Mesothelial cell of epicardium (in vitro differentiated cells): ENCODE measurements around the gene CDH13. TPM values are rescaled to one million over a fixed set of nuclear protein-coding genes. Genes with fewer than 3 reads are reported as not detected.

ENCODE experiments used
- DNase-seq, 2 experiments: peaks; one replicate each; pipeline ENCODE4 v3.0.0; 2021; ENCODE audit warnings: low spot score in 2 of 2; ENCODE audit not compliant: unreplicated experiment in 2 of 2
- H3K27ac Mint-ChIP-seq: 2 replicates; pipeline ENCODE4 v1.8.0; 2021; ENCODE audit warnings: mixed read lengths
- H3K27me3 Mint-ChIP-seq: 2 replicates; pipeline ENCODE4 v1.8.0; 2021; ENCODE audit warnings: low read depth, mixed read lengths
- H3K36me3 Mint-ChIP-seq: 2 replicates; pipeline ENCODE4 v1.8.0; 2021; ENCODE audit warnings: mixed read lengths
- H3K4me1 Mint-ChIP-seq: 2 replicates; pipeline ENCODE4 v1.8.0; 2021; ENCODE audit warnings: mixed read lengths
- H3K4me3 Mint-ChIP-seq: 2 replicates; pipeline ENCODE4 v1.8.0; 2021; ENCODE audit warnings: mild to moderate bottlenecking, moderate library complexity, mixed read lengths
- H3K9me3 Mint-ChIP-seq: 2 replicates; pipeline ENCODE4 v1.8.0; 2021; ENCODE audit warnings: mixed read lengths
- total RNA-seq: library from RNA; stranded (reverse); gene quantifications from 3 replicates; pipeline ENCODE4 v1.2.1, GENCODE V29; 2021
- TF ChIP-seq, protein P1 (sequence below): fragments of 200-600 bp; sonication (generic); IDR thresholded peaks from one replicate; pipeline ENCODE4 v1.5.0; 2021; ENCODE audit warnings: antibody characterized with exemption; ENCODE audit not compliant: unreplicated experiment

CDH13 gene
- total RNA-seq, 1 donor from 2014 or later: 0.80 TPM

DNA sequence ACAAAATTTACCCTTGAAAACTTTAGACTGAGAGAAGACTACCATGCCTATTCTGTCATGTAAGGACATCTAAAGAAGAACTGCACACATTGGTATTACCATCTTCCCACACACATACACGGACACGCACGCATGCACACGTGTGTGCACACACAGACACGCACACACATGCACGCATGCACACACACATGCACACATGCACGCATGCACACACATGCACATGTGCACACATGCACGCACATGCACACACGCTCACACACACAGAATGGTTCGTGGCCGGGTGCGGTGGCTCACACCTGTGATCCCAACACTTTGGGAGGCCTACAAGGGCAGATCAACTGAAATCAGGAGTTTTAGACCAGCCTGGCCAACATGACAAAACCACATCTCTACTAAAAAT lies 884.1 kb downstream of the CDH13 start:
- Mint-ChIP-seq H3K36me3 (no peaks in the 10 kb centered on the region), H3K4me1 (no peaks in the 10 kb centered on the region), H3K27me3 (peaks cover 22% of the 10 kb centered on the region), H3K4me3 (no peak overlapping the region), H3K9me3 (peaks cover 5% of the 10 kb centered on the region), H3K27ac (no peak overlapping the region)
- TF ChIP-seq, protein P1, sequence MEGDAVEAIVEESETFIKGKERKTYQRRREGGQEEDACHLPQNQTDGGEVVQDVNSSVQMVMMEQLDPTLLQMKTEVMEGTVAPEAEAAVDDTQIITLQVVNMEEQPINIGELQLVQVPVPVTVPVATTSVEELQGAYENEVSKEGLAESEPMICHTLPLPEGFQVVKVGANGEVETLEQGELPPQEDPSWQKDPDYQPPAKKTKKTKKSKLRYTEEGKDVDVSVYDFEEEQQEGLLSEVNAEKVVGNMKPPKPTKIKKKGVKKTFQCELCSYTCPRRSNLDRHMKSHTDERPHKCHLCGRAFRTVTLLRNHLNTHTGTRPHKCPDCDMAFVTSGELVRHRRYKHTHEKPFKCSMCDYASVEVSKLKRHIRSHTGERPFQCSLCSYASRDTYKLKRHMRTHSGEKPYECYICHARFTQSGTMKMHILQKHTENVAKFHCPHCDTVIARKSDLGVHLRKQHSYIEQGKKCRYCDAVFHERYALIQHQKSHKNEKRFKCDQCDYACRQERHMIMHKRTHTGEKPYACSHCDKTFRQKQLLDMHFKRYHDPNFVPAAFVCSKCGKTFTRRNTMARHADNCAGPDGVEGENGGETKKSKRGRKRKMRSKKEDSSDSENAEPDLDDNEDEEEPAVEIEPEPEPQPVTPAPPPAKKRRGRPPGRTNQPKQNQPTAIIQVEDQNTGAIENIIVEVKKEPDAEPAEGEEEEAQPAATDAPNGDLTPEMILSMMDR: no peak
- DNase-seq: no peak

DNA sequence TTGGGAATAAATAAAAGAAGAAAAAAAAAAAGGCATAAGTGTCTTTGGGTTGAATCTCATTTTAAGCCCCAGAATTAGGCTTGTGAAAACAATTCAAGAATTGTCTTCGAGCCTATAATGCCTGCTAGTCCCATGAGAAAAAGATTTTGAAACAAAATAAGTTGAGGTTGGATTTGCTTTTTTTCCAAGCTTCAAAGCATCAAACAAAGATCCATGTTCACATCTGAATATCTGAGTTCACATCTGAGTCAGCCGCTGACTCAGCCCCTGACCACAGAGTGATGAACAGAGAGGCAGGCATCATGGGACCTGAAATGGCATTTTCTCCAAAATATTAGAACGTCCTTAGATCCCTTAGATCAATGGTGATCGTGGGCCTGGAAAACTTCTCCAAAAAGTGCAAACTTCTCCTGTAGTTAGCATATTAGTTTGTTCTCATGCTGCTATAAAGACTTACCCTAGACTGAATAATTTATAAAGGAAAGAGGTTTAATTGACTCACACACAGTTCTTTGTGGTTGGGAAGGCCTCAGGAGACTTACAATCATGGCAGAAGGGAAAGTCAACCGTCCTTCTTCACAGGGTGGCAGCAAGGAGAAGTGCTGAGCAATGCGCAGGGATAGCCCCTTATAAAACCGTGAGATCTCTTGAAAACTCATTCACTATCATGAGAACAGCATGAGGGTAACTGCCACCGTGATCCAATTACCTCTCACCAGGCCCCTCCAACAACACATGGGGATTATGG lies 886.4 kb downstream of the CDH13 start:
- no peak overlapping the region for H3K4me3 Mint-ChIP-seq
- no peaks in the 10 kb centered on the region for H3K36me3 Mint-ChIP-seq
- H3K27me3 Mint-ChIP-seq: peaks cover 11% of the 10 kb centered on the region
- H3K9me3 Mint-ChIP-seq: peaks cover 19% of the 10 kb centered on the region
- H3K4me1 Mint-ChIP-seq: no peaks in the 10 kb centered on the region
- no peak for DNase-seq
- TF ChIP-seq, protein P1: no peak
- H3K27ac Mint-ChIP-seq: no peak overlapping the region

DNA sequence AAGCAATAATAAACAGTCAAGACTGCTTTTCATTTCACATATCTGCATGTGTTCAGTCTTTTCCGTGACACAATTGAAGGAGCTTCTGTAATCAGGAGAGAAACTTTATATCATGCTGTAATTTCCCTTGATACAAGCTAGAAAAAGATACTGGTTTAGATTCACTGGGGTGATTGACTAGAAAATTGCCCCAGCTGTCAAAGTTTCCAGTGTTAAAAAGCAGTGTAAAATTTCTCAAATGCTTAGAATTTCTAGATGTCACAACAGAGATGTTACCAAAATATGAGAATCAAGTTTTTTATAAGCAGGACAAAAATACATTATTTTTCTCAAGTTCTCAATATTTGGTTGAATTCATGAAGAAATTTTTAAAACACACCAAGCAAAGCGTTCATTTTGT lies 888.6 kb downstream of the CDH13 start:
- no peaks in the 10 kb centered on the region for H3K27me3 Mint-ChIP-seq
- H3K36me3 Mint-ChIP-seq: no peaks in the 10 kb centered on the region
- H3K27ac Mint-ChIP-seq: no peak overlapping the region
- no peak for DNase-seq
- peaks cover 14% of the 10 kb centered on the region for H3K9me3 Mint-ChIP-seq
- no peaks in the 10 kb centered on the region for H3K4me1 Mint-ChIP-seq
- no peak overlapping the region for H3K4me3 Mint-ChIP-seq
- TF ChIP-seq, protein P1: no peak

DNA sequence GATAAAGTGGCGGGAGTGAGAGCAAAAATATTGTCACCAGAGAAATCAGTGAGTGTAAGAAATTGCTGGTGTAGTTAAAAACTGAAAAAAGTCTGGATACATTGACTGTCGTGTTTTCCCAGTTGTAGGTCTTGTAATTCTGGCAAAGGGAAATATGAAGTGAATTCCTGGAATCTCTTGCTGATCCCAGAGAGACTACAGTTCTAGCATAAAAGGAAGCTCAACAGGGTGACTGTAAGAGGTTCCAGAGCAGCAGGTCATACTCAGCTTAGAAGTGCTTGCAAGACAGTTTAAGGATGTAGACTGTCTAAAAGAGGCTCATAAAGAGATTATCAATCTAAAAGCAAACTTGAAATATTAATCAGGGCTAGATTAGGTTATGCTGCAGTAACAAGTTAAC lies 890.2 kb downstream of the CDH13 start:
- Mint-ChIP-seq H3K9me3 (peaks cover 14% of the 10 kb centered on the region), H3K36me3 (no peaks in the 10 kb centered on the region), H3K4me3 (no peak overlapping the region), H3K27ac (no peak overlapping the region), H3K4me1 (no peaks in the 10 kb centered on the region), H3K27me3 (no peaks in the 10 kb centered on the region)
- TF ChIP-seq, protein P1: no peak
- no peak for DNase-seq

DNA sequence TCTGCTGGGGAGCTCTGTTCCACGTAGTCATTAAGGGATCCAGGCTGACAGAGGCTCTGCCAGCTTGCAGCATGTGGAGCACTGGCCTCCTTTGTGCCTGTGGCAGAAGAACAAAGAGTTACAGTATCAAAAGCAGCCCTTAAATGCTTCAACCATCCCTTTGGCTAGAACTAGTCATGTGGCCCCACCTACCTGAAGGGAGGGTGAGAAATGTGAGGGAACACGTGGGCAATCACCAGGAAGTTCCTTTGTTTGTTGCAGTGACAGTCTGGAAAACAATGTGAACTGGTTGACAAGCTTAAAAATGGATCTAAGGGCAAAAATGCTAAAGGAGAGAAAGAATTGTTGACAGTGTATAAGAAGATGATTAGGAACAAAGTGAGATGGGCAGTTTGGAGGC lies 890.6 kb downstream of the CDH13 start:
- Mint-ChIP-seq H3K4me1 (no peaks in the 10 kb centered on the region), H3K9me3 (peaks cover 14% of the 10 kb centered on the region), H3K27ac (no peak overlapping the region), H3K36me3 (no peaks in the 10 kb centered on the region), H3K27me3 (no peaks in the 10 kb centered on the region), H3K4me3 (no peak overlapping the region)
- no peak for DNase-seq
- TF ChIP-seq, protein P1: no peak

DNA sequence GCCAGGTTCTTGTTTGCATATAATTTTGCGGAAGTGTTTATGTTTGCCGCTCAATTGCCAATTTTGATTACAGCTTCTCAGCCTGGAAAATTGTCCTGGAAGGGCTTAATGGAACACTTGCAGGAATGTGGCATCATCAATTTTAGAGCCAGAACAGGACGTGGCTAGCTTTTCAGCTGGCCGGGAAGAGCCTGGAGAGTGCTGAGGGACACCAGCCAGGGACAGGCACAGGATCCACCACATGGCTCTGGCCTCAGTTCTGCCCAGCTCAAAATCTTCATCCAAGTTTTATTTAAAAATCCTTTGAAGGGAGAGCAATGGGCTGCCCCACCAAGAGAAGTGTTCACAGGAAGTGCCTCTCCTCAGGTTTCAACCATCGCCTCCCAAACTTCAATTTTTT lies 893.8 kb downstream of the CDH13 start:
- no peak for DNase-seq
- H3K9me3 Mint-ChIP-seq: peaks cover 14% of the 10 kb centered on the region
- TF ChIP-seq, protein P1: no peak
- H3K27ac Mint-ChIP-seq: no peak overlapping the region
- H3K4me1 Mint-ChIP-seq: no peaks in the 10 kb centered on the region
- H3K27me3 Mint-ChIP-seq: peaks cover 10% of the 10 kb centered on the region
- no peaks in the 10 kb centered on the region for H3K36me3 Mint-ChIP-seq
- H3K4me3 Mint-ChIP-seq: no peak overlapping the region
